ENCODE data around the gene PROX1. TPM values are rescaled to one million over a fixed set of nuclear protein-coding genes. Genes with fewer than 3 reads are reported as not detected.

The PROX1 gene
- total and polyA plus RNA-seq, 8 donors: 0.23 to 6.1 (median 2.7) TPM

GRCh38 chr1:213956295-213956770 lies 31.4 kb upstream of the PROX1 start:
- TF ChIP-seq CTCF (IDR thresholded peaks at IDR 0.05) (no peak), EP300 (IDR thresholded peaks at IDR 0.05) (no peak), POLR2AphosphoS5 (IDR thresholded peaks at IDR 0.05) (no peak), POLR2A (IDR thresholded peaks at IDR 0.05) (no peak)
- no peak overlapping the region for H3K27ac ChIP-seq

GRCh38 chr1:213958346-213958745 lies 29.4 kb upstream of the PROX1 start:
- Histone ChIP-seq H3K27ac (no peak overlapping the region), H3K36me3 (no peaks in the 10 kb centered on the region), H3K27me3 (no peaks in the 10 kb centered on the region), H3K9me3 (no peaks in the 10 kb centered on the region), H3K4me3 (no peak overlapping the region), H3K4me1 (no peaks in the 10 kb centered on the region)
- TF ChIP-seq POLR2AphosphoS5 (IDR thresholded peaks at IDR 0.05) (no peak), CTCF (IDR thresholded peaks at IDR 0.05) (no peak), POLR2A (IDR thresholded peaks at IDR 0.05) (no peak), EP300 (IDR thresholded peaks at IDR 0.05) (no peak)
- WGBS, 5 donors: 41 to 75% (median 61%) methylated on average over 2 of the region's 2 CpGs
- no peak for DNase-seq
- intact Hi-C loops (cut with DNase I; ENCODE audit: low total_unique reads): no loop called here

More at GRCh38 chr1:213956295-213956770, 31.4 kb upstream of the PROX1 start:
- H3K27me3 ChIP-seq: no peaks in the 10 kb centered on the region
- no peaks in the 10 kb centered on the region for H3K36me3 ChIP-seq
- no peak overlapping the region for H3K4me3 ChIP-seq
- WGBS, 5 donors: 28 to 70% (median 49%) methylated on average over 8 of the region's 8 CpGs
- intact Hi-C loops (cut with DNase I; ENCODE audit: low total_unique reads): no loop called here
- H3K4me1 ChIP-seq: no peaks in the 10 kb centered on the region
- no peaks in the 10 kb centered on the region for H3K9me3 ChIP-seq
- DNase-seq: no peak

GRCh38 chr1:213960963-213961362 lies 26.8 kb upstream of the PROX1 start:
- intact Hi-C loops (cut with DNase I; ENCODE audit: low total_unique reads): no loop called here

GRCh38 chr1:213962508-213962907 lies 25.3 kb upstream of the PROX1 start:
- DNase-seq: no peak
- H3K27me3 ChIP-seq: no peaks in the 10 kb centered on the region
- H3K4me3 ChIP-seq: no peak overlapping the region
- no peak overlapping the region for H3K27ac ChIP-seq
- intact Hi-C loops (cut with DNase I; ENCODE audit: low total_unique reads): no loop called here
- H3K36me3 ChIP-seq: no peaks in the 10 kb centered on the region
- no peaks in the 10 kb centered on the region for H3K9me3 ChIP-seq
- TF ChIP-seq POLR2AphosphoS5 (IDR thresholded peaks at IDR 0.05) (no peak), EP300 (IDR thresholded peaks at IDR 0.05) (no peak), POLR2A (IDR thresholded peaks at IDR 0.05) (no peak), CTCF (IDR thresholded peaks at IDR 0.05) (no peak)
- no peaks in the 10 kb centered on the region for H3K4me1 ChIP-seq
- whole genome bisulfite sequencing, 5 donors: 88 to 98% (median 91%) methylated on average over 1 of the region's 1 CpG

More at GRCh38 chr1:213960963-213961362, 26.8 kb upstream of the PROX1 start:
- Histone ChIP-seq H3K27ac (no peak overlapping the region), H3K4me3 (no peak overlapping the region), H3K27me3 (no peaks in the 10 kb centered on the region), H3K4me1 (no peaks in the 10 kb centered on the region), H3K9me3 (no peaks in the 10 kb centered on the region), H3K36me3 (no peaks in the 10 kb centered on the region)
- DNase-seq: no peak
- TF ChIP-seq CTCF (IDR thresholded peaks at IDR 0.05): no peak
- TF ChIP-seq POLR2A (IDR thresholded peaks at IDR 0.05): no peak
- TF ChIP-seq EP300 (IDR thresholded peaks at IDR 0.05): no peak
- TF ChIP-seq POLR2AphosphoS5 (IDR thresholded peaks at IDR 0.05): no peak
- WGBS, 5 donors: 88 to 100% (median 91%) methylated on average over 2 of the region's 2 CpGs
